ENCODE measurements around the gene HERC4.

Gene HERC4, protein sequence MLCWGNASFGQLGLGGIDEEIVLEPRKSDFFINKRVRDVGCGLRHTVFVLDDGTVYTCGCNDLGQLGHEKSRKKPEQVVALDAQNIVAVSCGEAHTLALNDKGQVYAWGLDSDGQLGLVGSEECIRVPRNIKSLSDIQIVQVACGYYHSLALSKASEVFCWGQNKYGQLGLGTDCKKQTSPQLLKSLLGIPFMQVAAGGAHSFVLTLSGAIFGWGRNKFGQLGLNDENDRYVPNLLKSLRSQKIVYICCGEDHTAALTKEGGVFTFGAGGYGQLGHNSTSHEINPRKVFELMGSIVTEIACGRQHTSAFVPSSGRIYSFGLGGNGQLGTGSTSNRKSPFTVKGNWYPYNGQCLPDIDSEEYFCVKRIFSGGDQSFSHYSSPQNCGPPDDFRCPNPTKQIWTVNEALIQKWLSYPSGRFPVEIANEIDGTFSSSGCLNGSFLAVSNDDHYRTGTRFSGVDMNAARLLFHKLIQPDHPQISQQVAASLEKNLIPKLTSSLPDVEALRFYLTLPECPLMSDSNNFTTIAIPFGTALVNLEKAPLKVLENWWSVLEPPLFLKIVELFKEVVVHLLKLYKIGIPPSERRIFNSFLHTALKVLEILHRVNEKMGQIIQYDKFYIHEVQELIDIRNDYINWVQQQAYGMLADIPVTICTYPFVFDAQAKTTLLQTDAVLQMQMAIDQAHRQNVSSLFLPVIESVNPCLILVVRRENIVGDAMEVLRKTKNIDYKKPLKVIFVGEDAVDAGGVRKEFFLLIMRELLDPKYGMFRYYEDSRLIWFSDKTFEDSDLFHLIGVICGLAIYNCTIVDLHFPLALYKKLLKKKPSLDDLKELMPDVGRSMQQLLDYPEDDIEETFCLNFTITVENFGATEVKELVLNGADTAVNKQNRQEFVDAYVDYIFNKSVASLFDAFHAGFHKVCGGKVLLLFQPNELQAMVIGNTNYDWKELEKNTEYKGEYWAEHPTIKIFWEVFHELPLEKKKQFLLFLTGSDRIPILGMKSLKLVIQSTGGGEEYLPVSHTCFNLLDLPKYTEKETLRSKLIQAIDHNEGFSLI

DNA sequence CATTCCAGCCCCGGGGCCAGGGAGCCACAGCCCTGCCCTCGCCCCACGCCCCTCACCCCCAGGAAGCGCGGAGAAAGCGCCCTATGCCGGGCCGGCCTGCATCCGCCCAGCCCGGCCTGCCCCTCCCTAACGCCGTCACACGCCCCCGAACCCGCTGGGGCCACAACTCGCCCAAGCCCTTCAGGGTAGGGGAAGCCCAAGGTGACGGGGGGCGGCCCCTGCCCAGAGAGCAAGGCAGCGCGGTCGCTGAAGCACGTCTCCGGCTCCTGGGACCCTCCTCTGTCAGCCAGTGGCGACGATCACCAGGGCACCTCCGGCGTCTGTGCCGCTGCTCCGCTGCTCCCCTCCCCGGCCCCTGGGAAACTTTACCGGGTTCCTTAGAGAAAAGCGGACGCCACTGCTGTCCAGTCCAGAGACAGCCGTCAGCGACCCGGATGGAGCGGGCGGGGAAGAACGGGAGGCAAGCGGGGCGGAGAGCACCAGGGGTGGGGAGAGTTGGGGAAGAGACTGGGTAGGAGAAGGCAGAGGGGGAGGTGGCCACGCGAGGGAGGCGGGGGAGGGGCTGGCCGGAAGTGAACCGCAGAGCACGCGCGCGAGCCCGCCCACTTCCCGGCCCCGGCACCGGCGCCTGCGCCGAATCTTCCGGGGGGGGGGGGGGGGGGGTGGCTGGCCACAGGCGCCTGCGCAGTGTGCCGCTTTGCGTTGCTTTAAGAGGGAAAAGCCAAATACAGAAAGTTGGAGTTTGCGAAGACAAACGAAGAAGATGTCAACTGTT lies at the start of gene HERC4:
HERC4 (minus strand) TSS at position 509 of the 775 bp plus-strand sequence. CDS start 2,175 bp downstream, outside the sequence.
- Mint-ChIP-seq H3K9me3 (no peaks in the 10 kb centered on the region), H3K27ac (peak within 1 kb of the TSS; percentile 95), H3K36me3 (ENCODE audit: low read depth) (peaks cover 30% of the 10 kb centered on the region), H3K27me3 (no peaks in the 10 kb centered on the region), H3K4me3 (peak within 1 kb of the TSS; percentile 91), H3K4me1 (ENCODE audit: low read depth) (peaks cover 19% of the 10 kb centered on the region)
- intact Hi-C loops (cut with micrococcal nuclease) = loop anchor here (5.0 kb wide), 1 partner anchor 188 kb away; no protein-coding TSS in a partner anchor

DNA sequence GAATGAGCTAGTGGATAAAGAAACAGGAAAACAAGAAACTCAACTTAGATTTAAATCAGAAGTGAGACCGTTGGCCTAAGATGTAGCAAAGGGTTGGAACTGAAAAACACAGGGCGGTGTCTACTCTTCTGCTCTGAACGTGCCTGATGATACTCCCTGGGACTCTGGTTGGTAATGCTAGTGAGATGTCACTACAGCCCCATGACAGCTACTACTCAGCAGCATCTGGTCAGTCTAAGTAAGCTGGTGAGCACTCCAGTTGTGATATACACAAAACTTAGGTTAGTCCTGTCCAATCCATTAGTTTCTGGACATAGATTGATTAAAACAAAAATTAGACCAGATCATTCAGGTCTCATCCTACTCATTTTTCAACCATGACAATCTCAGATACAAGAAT lies 49.6 kb upstream of the HERC4 start:
- intact Hi-C loops (cut with micrococcal nuclease) = no loop called here
- no peak overlapping the region for H3K4me3 Mint-ChIP-seq
- H3K4me1 Mint-ChIP-seq (ENCODE audit: low read depth) = no peaks in the 10 kb centered on the region
- no peaks in the 10 kb centered on the region for H3K9me3 Mint-ChIP-seq
- H3K27ac Mint-ChIP-seq = no peak overlapping the region
- H3K36me3 Mint-ChIP-seq (ENCODE audit: low read depth) = no peaks in the 10 kb centered on the region
- peaks cover 2% of the 10 kb centered on the region for H3K27me3 Mint-ChIP-seq

- no peaks in the 10 kb centered on the region for H3K4me1 Mint-ChIP-seq (ENCODE audit: low read depth)
- H3K9me3 Mint-ChIP-seq = no peaks in the 10 kb centered on the region
- no peaks in the 10 kb centered on the region for H3K36me3 Mint-ChIP-seq (ENCODE audit: low read depth)
- no peak overlapping the region for H3K27ac Mint-ChIP-seq
- no peak overlapping the region for H3K4me3 Mint-ChIP-seq
- peaks cover 6% of the 10 kb centered on the region for H3K27me3 Mint-ChIP-seq
- intact Hi-C loops (cut with micrococcal nuclease) = no loop called here
These were observed 46.8 kb upstream of the HERC4 start for GRCh38 chr10:68121852-68122251.

GRCh38 chr10:68121020-68121743 lies 46.1 kb upstream of the HERC4 start:
- Mint-ChIP-seq H3K9me3 (no peaks in the 10 kb centered on the region), H3K27ac (no peak overlapping the region), H3K27me3 (peaks cover 3% of the 10 kb centered on the region), H3K36me3 (ENCODE audit: low read depth) (no peaks in the 10 kb centered on the region), H3K4me3 (no peak overlapping the region), H3K4me1 (ENCODE audit: low read depth) (no peaks in the 10 kb centered on the region)
- intact Hi-C loops (cut with micrococcal nuclease) = no loop called here

- intact Hi-C loops (cut with micrococcal nuclease) = no loop called here
- no peaks in the 10 kb centered on the region for H3K36me3 Mint-ChIP-seq (ENCODE audit: low read depth)
These were observed 43.6 kb upstream of the HERC4 start for GRCh38 chr10:68118657-68119056.

DNA sequence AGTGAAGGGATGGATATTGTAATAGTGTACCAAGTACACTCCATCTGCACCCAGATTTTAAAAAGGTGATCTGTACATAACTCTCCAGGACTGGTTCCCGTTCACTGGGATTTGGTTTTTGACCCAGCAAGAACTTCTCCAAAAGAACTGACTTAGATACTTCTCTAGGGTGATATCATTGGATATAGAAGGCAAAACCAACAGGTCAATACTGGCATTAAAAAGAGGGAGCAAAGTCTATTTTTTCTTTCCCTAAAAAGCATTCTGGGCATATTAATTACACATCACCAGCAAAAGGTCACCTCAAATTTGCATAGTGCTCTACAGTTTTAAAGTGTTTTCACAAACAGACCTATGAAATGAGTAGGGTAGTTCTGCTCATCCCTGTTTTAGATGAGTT lies 37.8 kb upstream of the HERC4 start:
- Mint-ChIP-seq H3K4me1 (ENCODE audit: low read depth) (no peaks in the 10 kb centered on the region), H3K4me3 (no peak overlapping the region), H3K27ac (no peak overlapping the region), H3K27me3 (no peaks in the 10 kb centered on the region), H3K9me3 (no peaks in the 10 kb centered on the region), H3K36me3 (ENCODE audit: low read depth) (no peaks in the 10 kb centered on the region)
- intact Hi-C loops (cut with micrococcal nuclease) = no loop called here

More at GRCh38 chr10:68118657-68119056, 43.6 kb upstream of the HERC4 start:
- peaks cover 3% of the 10 kb centered on the region for H3K27me3 Mint-ChIP-seq
- no peak overlapping the region for H3K4me3 Mint-ChIP-seq
- H3K4me1 Mint-ChIP-seq (ENCODE audit: low read depth) = no peaks in the 10 kb centered on the region
- no peaks in the 10 kb centered on the region for H3K9me3 Mint-ChIP-seq
- no peak overlapping the region for H3K27ac Mint-ChIP-seq

DNA sequence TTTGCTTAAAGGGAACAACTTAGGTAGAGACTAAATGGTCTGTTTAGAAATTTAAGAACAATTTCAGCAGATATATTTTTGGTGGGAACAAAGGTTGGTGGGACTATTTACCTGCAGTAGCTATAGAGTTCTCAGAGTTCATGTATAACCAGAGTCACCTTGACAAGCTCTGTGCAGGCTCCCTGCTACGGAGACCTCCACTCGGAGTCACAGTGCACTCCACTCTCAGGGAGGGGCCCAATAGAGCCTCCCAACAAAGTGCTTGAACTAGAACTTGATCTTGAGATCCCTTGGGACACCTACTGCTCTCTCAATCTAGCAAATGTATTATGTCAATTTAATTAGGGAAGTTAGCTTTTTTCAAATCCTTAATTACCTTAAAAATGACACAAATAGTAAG lies 36.5 kb upstream of the HERC4 start:
- intact Hi-C loops (cut with micrococcal nuclease) = no loop called here
- no peak overlapping the region for H3K4me3 Mint-ChIP-seq
- H3K36me3 Mint-ChIP-seq (ENCODE audit: low read depth) = no peaks in the 10 kb centered on the region
- H3K9me3 Mint-ChIP-seq = no peaks in the 10 kb centered on the region
- H3K4me1 Mint-ChIP-seq (ENCODE audit: low read depth) = no peaks in the 10 kb centered on the region
- no peak overlapping the region for H3K27ac Mint-ChIP-seq
- H3K27me3 Mint-ChIP-seq = no peaks in the 10 kb centered on the region

GRCh38 chr10:68110027-68110426 lies 34.9 kb upstream of the HERC4 start:
- intact Hi-C loops (cut with micrococcal nuclease) = no loop called here
- Mint-ChIP-seq H3K4me3 (no peak overlapping the region), H3K9me3 (no peaks in the 10 kb centered on the region), H3K36me3 (ENCODE audit: low read depth) (no peaks in the 10 kb centered on the region), H3K27me3 (no peaks in the 10 kb centered on the region), H3K4me1 (ENCODE audit: low read depth) (no peaks in the 10 kb centered on the region), H3K27ac (no peak overlapping the region)

GRCh38 chr10:68109331-68109730 lies 34.2 kb upstream of the HERC4 start, which contains the start of gene MYPN:
Gene MYPN (plus strand): TSS chr10:68109488. CDS start chr10:68121439, 11,951 bp downstream.
- Mint-ChIP-seq H3K36me3 (ENCODE audit: low read depth) (no peaks in the 10 kb centered on the region), H3K4me3 (no peak within 1 kb of the TSS)
- intact Hi-C loops (cut with micrococcal nuclease) = no loop called here

GRCh38 chr10:68108653-68109052 lies 33.6 kb upstream of the HERC4 start:
- Mint-ChIP-seq H3K4me1 (ENCODE audit: low read depth) (no peaks in the 10 kb centered on the region), H3K27ac (no peak overlapping the region), H3K4me3 (no peak overlapping the region), H3K27me3 (no peaks in the 10 kb centered on the region), H3K9me3 (no peaks in the 10 kb centered on the region), H3K36me3 (ENCODE audit: low read depth) (no peaks in the 10 kb centered on the region)
- intact Hi-C loops (cut with micrococcal nuclease) = no loop called here

More at GRCh38 chr10:68109331-68109730, 34.2 kb upstream of the HERC4 start, which contains the start of gene MYPN:
- Mint-ChIP-seq H3K27me3 (no peaks in the 10 kb centered on the region), H3K4me1 (ENCODE audit: low read depth) (no peaks in the 10 kb centered on the region), H3K27ac (no peak within 1 kb of the TSS), H3K9me3 (no peaks in the 10 kb centered on the region)

GRCh38 chr10:68108051-68108450 lies 33.0 kb upstream of the HERC4 start:
- Mint-ChIP-seq H3K27ac (no peak overlapping the region), H3K27me3 (no peaks in the 10 kb centered on the region), H3K4me3 (no peak overlapping the region), H3K9me3 (no peaks in the 10 kb centered on the region), H3K4me1 (ENCODE audit: low read depth) (no peaks in the 10 kb centered on the region), H3K36me3 (ENCODE audit: low read depth) (no peaks in the 10 kb centered on the region)
- intact Hi-C loops (cut with micrococcal nuclease) = no loop called here

DNA sequence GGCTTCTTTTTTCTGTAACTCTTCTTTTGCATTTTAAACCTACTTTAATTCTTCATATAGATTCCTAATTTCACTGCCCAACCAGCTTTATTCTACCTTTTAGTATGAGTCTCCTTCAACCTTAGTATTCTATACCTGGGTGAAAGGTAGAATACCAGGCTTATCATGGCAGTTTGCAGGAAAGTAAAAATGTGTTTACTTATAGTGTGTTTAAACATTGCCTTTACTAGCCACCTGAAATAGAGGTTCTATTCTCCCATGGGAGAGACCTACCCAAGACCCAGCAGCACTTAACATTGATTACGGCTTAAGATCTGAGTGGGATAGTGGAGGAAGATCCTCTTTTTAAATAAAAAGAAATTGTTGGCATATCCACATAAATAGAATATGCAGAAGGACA lies 32.6 kb upstream of the HERC4 start:
- Mint-ChIP-seq H3K4me3 (no peak overlapping the region), H3K27ac (no peak overlapping the region), H3K9me3 (no peaks in the 10 kb centered on the region), H3K27me3 (no peaks in the 10 kb centered on the region), H3K36me3 (ENCODE audit: low read depth) (no peaks in the 10 kb centered on the region), H3K4me1 (ENCODE audit: low read depth) (no peaks in the 10 kb centered on the region)
- intact Hi-C loops (cut with micrococcal nuclease) = no loop called here

- no peak overlapping the region for H3K27ac Mint-ChIP-seq
- H3K36me3 Mint-ChIP-seq (ENCODE audit: low read depth) = no peaks in the 10 kb centered on the region
- no peaks in the 10 kb centered on the region for H3K27me3 Mint-ChIP-seq
- no peaks in the 10 kb centered on the region for H3K4me1 Mint-ChIP-seq (ENCODE audit: low read depth)
- no peaks in the 10 kb centered on the region for H3K9me3 Mint-ChIP-seq
- intact Hi-C loops (cut with micrococcal nuclease) = no loop called here
- no peak overlapping the region for H3K4me3 Mint-ChIP-seq
These were observed 31.6 kb upstream of the HERC4 start for GRCh38 chr10:68106656-68107055.

Measured in dendritic cell treated with granulocyte-macrophage colony-stimulating factor and Interleukin-4, amounts not matched to agents 40 ng/mL and 50 ng/mL, for 4 days (primary cell).